ENCODE measurements around the gene FBXO41. TPM values are rescaled to one million over a fixed set of nuclear protein-coding genes. Genes with fewer than 3 reads are reported as not detected.

FBXO41 gene
- total and polyA plus RNA-seq, 9 of the 15 experiments (the other 6 are each of a cell fraction or from before 2014, with no cell fraction given) = 0.21 to 8.2 (median 3.5) TPM

DNA sequence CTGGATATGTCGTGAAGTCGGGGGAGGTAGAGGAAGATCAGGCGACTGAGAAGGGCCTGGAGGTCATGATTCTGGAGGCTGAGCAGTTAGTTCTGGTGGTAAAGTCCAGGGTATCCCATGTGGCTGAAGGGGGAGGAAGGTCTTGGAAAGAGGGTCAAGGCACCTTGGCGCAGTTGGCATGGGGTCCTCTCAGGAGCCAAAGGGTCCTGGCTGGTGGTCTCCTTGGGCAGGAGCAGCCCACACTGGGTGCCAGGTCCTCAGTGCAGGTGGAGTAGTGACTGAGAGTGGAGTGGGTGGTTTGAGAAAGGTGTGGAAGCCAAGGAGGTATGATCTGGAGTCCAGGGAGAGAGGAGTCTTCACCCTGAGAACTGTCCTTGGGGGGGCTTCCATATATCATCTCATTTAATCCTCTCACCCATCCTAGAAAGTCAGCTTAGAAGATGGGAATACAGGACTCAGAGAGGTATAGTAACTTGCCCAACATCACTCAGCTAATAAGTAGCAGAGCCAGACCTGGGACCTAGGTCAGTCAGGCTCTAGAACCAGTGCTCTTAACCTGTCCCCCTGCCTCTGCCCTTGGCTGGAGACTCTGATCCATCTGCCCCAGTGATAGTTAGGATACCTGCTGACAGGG lies 24.5 kb downstream of the FBXO41 start:
- H3K4me3 ChIP-seq = no peak overlapping the region
- CTCF ChIA-PET (ENCODE audit: low intra/inter-chr PET ratio) = interaction anchor here (1.0 to 2.0 kb wide), 4 partner anchors 101 to 372 kb away, joined by 3 to 10 read pairs (median 5); partner anchors contain the start of gene SPR
- no peaks in the 10 kb centered on the region for H3K79me2 ChIP-seq (ENCODE audit: control insufficient read depth, insufficient read depth, low read length)
- POLR2A ChIA-PET = interaction anchor here (0.6 to 0.9 kb wide), 4 partner anchors 12 to 237 kb away, joined by 3 to 6 read pairs (median 4); no protein-coding TSS in a partner anchor
- BruUV-seq (replicated peaks) = no TSS peak
- DNase-seq (ENCODE audit: extremely low read depth in 1 of 4, low spot score in 3 of 4) (no peak), ATAC-seq (peak; percentile 31; the same call in 2 of the 3 replicates), FAIRE-seq (no peak)
- intact Hi-C loops (cut with micrococcal nuclease) (loop anchor here (1.0 to 10.0 kb wide), 5 partner anchors 47 to 367 kb away; no protein-coding TSS in a partner anchor), in situ Hi-C loops (cut with MboI) (no loop called here)
- no peaks in the 10 kb centered on the region for H3K9me1 ChIP-seq (ENCODE audit: control insufficient read depth, insufficient read depth, low read length)
- no peaks in the 10 kb centered on the region for H3K9me3 ChIP-seq (replicated peaks; ENCODE audit: control insufficient read depth, insufficient read depth, low read depth, low read length)
- peaks cover 2 to 18% of the 10 kb centered on the region in 2 experiments; a peak in 2 of 5 replicates for H3K4me1 ChIP-seq (replicated peaks in 1 of 2; ENCODE audit: control insufficient read depth in 2 of 2, insufficient read depth in 2 of 2, low read length in 2 of 2)
- H3K27me3 ChIP-seq (ENCODE audit: control insufficient read depth in 2 of 2, insufficient read depth in 2 of 2, low read length in 2 of 2) = no peaks in the 10 kb centered on the region
- H3K27ac ChIP-seq (ENCODE audit: extremely low read depth, low read depth, low read length) = no peak overlapping the region
- H2AFZ ChIP-seq (ENCODE audit: low read depth, low read length) = no peak overlapping the region
- no peak overlapping the region for H3K4me2 ChIP-seq (ENCODE audit: insufficient read depth, low read length)
- H4K20me1 ChIP-seq (replicated peaks; ENCODE audit: control insufficient read depth, insufficient read depth, low read length) = peaks cover 6% of the 10 kb centered on the region; the same call in 1 of the 2 replicates
- H3K9ac ChIP-seq (ENCODE audit: insufficient read depth in 1 of 2, low read depth in 2 of 2, low read length in 2 of 2) = 0 out of 4 replicates have a peak overlapping the region, but pooled peaks of 1 of the 2 experiments have one; percentile 26
- 53% methylated on average over 4 of the region's 4 CpGs for WGBS (ENCODE audit: insufficient coverage, low coverage, missing lambda C conversion rate)
- peaks cover 3% of the 10 kb centered on the region; the same call in 1 of the 3 replicates for H3K36me3 ChIP-seq (ENCODE audit: control insufficient read depth, insufficient read depth, low read length)
- TF ChIP-seq, protein P1, sequence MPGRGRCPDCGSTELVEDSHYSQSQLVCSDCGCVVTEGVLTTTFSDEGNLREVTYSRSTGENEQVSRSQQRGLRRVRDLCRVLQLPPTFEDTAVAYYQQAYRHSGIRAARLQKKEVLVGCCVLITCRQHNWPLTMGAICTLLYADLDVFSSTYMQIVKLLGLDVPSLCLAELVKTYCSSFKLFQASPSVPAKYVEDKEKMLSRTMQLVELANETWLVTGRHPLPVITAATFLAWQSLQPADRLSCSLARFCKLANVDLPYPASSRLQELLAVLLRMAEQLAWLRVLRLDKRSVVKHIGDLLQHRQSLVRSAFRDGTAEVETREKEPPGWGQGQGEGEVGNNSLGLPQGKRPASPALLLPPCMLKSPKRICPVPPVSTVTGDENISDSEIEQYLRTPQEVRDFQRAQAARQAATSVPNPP (IDR thresholded peaks at IDR 0.05; ENCODE audit: borderline replicate concordance, insufficient read depth, insufficient read length) = no peak
- TF ChIP-seq SRSF1 (IDR thresholded peaks at IDR 0.05; ENCODE audit: low read depth, low read length) (no peak), KHSRP (IDR thresholded peaks at IDR 0.05) (no peak), RFX5 (IDR thresholded peaks at IDR 0.05; ENCODE audit: low read depth, low read length) (no peak), ZFP91 (CRISPR knock-in tag; IDR thresholded peaks at IDR 0.05) (no peak), L3MBTL2 (IDR thresholded peaks at IDR 0.05) (no peak), ZBED1 (IDR thresholded peaks at IDR 0.05) (no peak), IRF9 (tag; IDR thresholded peaks at IDR 0.05) (no peak)
- TF ChIP-seq, protein P2, sequence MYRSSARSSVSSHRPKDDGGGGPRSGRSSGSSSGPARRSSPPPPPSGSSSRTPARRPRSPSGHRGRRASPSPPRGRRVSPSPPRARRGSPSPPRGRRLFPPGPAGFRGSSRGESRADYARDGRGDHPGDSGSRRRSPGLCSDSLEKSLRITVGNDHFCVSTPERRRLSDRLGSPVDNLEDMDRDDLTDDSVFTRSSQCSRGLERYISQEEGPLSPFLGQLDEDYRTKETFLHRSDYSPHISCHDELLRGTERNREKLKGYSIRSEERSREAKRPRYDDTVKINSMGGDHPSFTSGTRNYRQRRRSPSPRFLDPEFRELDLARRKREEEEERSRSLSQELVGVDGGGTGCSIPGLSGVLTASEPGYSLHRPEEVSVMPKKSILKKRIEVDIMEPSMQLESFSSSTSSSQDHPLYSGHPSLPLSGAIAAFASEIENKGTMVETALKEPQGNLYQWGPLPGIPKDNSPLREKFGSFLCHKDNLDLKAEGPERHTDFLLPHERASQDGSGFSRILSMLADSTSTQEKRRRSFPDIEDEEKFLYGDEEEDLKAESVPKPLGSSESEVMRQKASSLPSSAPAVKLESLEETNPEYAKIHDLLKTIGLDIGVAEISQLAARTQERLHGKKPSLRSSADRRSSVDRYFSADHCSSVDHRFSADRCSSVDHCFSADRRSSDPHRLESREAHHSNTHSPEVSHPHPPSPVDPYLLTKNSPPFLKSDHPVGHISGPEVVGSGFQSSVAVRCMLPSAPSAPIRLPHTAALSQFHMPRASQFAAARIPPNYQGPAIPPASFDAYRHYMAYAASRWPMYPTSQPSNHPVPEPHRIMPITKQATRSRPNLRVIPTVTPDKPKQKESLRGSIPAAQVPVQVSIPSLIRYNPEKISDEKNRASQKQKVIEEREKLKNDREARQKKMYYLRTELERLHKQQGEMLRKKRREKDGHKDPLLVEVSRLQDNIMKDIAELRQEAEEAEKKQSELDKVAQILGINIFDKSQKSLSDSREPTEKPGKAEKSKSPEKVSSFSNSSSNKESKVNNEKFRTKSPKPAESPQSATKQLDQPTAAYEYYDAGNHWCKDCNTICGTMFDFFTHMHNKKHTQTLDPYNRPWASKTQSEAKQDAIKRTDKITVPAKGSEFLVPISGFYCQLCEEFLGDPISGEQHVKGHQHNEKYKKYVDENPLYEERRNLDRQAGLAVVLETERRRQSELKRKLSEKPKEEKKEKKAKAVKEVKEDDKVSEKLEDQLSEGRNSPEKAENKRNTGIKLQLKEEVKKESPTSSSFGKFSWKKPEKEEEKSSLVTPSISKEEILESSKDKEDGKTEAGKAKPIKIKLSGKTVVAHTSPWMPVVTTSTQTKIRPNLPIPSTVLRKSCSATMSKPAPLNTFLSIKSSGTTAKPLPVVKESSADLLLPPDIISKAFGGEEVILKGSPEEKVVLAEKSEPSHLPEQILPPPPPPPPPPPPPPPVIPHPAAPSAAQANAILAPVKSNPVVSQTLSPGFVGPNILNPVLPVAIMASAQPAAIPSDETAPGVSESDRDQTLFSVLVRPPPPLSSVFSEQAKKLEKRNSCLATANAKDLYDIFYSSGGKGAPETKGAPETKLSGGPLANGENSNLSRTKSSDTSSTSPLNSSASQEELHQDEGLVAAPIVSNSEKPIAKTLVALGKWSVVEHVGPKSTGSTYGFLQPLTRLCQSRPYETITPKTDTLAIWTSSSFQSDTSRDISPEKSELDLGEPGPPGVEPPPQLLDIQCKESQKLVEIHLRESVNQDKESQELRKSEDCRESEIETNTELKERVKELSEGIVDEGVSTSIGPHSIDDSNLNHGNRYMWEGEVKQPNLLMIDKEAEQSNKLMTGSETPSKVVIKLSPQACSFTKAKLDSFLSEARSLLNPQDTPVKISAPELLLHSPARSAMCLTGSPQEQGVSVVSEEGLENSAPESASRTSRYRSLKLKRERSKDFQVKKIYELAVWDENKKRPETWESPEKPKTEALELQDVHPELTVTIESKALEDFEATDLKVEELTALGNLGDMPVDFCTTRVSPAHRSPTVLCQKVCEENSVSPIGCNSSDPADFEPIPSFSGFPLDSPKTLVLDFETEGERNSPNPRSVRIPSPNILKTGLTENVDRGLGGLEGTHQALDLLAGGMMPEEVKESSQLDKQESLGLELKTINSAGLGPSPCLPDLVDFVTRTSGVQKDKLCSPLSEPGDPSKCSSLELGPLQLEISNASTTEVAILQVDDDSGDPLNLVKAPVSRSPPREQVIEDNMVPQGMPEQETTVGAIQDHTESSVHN (IDR thresholded peaks at IDR 0.05; ENCODE audit: borderline replicate concordance in 1 of 2, low read depth in 1 of 2) = no peak
